H4 (cell line): ENCODE data around the gene ZNF490. TPM values are rescaled to one million over a fixed set of nuclear protein-coding genes. Genes with fewer than 3 reads are reported as not detected.
"Not testable (repeated sequence)": the region's sequence is repeated elsewhere in the genome, so short reads cannot be mapped to it uniquely, and the experiment has no call there.

Experiments used
- DNase-seq: peaks from one replicate; pipeline ENCODE4 v3.0.0-alpha.2; 2015; ENCODE audit warnings: low spot score
- total RNA-seq: library from RNA; depleted of rRNA; stranded (reverse); fragments of >200 nt; shearing (Covaris generic); gene quantifications from 2 replicates; pipeline ENCODE4 v1.2.3, GENCODE V29; 2014; rRNA removed

Gene ZNF490
- total RNA-seq = 2.6 and 5.7 TPM in 2 replicates

DNA sequence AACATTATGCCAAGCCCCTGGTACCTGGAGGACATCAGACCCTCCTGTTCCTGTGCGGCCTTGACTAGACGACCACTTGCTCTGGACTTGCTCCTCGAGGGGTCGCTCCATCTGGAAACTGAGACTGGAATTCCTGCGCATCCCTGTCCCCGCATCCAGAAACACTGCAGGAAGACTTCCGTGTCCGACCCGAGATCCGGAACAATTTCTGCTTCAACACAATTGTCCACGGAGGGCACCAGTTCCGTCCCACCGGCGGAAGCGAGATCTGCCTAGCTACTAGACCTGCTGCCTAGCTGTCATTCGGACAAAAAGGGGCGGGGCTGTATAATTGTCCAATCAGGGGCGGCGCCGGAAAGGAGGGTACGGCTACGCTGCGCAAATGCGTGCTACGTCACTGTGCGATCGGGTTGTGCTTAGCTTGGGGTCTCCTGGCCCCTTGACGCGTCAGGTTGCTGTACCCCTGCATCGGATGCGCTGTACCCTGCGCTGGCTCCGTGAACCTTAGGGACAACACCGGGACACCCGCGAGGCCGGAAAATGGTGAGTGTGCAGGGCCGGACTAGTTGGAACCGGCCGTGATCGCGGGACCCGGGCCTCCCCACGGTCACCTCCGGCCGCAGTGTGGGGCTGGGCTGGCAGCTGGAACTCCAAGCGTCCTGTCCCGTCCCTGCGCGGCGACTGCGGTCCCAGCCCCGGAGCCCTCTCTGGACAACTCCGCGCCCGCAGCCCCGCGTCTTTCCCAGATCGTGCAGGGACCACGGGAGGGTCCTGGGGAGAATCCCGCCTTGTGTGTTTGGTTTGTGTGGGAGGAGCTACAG lies at the start of gene ZNF490, which contains the start of gene ZNF791:
TSS of gene ZNF490 (minus strand) at position 274 of the 821 bp plus-strand sequence. CDS start at position 141, 133 bp downstream.
TSS of gene ZNF791 (plus strand) at position 381 of the 821 bp plus-strand sequence. CDS start at position 541, 160 bp downstream.
- DNase-seq = peak; percentile 96

DNA sequence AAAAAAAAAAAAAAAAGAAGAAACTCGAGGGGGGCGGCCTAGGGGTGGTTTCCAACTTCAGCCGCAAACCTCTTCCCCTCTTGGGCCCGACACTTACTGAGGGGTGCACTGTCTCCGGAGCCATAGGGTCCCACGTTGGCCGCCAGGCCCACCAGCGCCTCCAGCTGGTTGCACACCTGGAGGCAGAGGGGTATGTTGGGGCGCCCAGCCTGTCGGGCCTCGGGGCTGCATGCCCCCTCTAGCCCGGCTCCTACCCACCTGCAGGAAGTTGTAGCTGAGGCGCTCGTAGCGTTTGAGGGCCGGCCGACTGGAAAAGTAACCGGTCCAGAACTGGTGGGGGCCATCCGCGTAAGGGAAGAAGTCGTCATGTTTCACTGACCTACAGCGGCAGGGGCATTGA lies 47.4 kb upstream of the ZNF490 start:
- no peak for DNase-seq

DNA sequence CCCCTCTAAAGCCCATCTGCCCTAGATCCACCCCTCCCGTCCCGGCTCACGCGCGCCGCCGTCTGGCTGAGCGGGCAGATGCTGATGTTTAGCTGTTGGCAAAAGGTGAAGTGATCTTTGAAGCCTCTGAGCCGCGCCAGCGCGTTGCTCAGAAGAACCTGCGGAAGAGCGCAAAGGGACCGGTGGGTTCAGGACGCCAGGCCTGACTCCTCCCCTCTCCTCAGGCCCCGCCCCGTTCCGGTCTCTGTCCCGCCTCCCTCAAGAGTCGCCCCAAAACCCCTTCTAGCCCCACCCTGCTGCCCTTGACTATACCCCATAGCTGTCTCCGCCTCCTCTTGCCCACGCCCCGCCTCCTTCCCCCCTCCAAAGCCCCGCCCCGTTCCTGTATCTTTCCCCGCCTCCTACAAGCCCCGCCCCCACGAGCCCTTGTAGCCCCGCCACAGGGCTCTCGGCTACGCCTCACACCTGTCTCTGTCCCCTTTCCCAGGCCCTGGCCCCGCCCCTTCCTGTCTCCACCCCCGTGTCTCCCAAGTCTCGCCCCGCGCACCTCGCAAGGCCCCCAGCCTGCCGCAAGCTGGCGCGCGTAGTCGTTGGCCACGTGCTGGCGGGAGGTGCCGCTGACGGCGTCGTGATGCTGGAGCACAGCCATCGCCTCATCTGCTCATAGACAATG lies 46.4 kb upstream of the ZNF490 start:
- DNase-seq = no peak

DNA sequence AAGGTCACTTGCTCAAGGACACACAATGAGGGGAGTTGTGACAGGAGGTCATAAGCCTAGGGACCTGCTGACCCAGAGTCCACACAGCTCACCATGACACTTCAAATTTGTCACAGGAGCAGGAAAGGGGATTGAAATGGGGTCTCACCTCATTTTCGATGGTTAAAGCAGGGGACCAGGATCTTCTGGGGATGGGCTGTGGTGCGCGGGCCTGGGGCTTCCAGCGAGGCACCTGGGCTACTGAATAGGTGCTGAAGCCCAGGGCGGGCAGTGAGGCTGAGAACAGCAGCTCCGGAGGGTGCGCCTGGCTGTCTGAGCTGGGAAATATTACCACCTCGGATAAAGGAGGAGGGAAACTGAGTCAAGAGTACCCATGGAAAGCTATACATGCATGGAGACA lies 44.9 kb upstream of the ZNF490 start:
- no peak for DNase-seq

DNA sequence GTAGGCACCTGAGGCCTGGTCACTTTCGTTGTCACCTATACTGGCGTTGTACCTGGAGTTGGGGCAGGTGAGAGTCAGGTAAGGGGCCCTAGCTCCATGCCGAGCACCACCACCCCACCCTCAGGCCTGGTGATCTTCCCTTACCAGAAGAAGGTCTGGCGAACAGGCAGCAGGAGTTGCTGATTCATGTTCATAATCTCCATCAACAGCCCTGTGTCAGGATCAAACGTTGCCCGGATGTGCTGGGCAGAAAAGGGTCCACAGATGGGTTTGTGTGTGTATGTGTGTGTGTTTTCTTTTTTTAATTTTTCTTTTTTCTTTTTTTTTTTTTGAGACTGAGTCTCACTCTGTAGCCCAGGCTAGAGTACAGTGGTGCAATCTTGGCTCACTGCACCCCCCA lies 41.6 kb upstream of the ZNF490 start:
- no peak for DNase-seq

DNA sequence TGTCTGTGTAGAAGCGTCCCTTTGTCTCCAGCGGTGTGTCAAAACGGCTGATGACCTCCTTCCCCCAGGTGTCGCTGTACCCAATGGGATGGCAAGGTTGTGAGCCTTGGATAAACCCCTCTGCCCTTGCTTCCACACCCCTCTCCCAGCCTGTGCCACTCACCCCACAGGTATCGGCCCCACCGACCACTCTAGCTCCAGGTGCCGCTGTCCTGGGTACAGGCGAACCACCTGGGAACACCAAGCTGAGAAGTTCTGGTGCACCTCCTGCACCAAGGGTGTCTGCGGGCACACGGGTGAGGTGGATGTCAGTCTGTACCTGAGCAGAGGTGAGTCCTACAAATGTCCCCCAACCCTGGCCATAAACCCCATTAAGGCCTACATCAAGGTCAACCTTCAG lies 39.3 kb upstream of the ZNF490 start:
- DNase-seq = no peak

DNA sequence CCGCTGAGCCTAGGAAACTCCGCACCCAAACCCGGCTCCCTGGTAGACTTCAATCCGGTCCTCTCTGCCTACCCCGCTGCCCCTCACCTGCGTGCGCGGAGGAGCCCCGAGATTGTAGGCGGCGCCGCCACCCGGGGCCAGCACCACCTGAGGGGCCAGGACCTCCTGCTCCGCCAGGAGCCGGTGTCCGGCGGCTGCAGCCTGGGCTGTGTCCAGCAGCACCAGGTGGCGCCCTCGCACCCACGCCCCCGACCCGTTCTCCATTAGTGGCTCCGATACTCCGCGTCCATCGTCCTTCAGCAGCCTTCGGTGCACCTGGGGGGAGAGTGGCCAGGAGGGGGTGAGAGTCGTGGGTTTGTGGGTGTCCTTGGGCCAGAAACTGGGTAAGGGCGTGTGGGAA lies 37.5 kb upstream of the ZNF490 start:
- no peak for DNase-seq

DNA sequence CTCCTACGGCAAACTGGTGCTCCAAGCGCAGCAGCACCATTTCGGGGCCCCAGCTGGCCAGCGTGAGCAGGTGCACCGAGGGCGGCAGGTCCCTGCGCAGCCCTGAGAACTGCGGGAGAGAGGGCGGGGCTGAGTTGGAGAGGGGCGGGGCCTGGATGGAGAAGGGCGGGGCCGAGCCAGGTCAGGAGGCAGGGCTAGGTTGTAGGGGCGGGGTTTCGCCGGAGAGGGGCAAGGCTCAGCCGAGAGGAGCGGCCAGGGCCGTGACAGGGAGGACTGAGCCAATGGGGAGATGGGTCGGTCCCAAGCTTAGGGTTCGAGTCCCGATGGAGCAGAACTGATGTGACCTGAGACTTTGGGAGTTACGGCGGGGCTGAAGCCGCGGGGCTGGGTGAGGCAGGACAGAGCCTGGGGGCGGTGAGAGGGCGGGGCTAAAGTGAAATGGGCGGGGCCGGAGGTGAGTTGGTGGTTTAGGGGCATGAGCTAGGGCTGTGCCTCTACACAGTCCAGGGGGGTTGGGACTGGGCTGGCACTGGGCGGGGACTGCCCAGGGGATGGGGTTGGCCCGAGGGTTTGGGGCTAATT lies 37.0 kb upstream of the ZNF490 start:
- no peak for DNase-seq

DNA sequence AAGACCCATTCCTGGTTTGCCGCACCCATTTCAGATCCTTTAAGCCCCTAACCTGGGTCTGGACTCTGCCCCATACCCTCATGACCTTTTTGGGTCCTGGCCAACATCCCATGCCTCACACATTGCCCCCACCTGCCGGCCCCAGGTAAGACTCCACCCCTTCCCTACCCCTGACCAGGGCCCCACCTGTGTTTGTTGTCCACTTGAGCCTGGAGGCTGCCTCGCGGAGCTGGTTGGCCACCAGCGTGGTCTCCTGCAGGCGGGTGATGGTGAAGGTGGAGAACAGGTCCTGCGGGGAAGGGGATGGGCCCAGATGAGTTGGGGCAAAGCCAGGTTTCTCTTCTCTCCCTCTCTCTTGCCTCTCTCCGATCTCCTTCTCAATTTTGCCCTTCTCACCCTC lies 36.4 kb upstream of the ZNF490 start:
- no peak for DNase-seq

DNA sequence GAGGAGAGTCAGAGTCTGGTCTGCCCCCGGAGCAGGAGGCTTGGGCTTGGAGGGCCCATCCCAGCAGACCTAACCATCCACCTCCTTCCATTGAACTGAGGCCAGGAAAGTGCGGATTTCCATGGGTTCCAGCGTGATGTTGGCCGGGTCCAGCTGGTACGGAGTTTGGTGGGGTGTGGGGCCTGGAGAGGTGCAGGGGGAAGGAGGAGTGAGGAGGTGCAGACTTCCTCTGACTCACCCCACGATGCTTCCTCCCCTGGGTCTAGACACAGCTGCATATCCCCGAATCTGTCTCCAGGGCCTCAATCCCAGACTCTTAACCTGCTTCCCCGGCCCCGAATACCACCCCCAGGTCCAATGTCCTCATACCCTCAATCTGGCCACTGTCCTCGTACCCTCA lies 35.9 kb upstream of the ZNF490 start:
- DNase-seq = no peak

DNA sequence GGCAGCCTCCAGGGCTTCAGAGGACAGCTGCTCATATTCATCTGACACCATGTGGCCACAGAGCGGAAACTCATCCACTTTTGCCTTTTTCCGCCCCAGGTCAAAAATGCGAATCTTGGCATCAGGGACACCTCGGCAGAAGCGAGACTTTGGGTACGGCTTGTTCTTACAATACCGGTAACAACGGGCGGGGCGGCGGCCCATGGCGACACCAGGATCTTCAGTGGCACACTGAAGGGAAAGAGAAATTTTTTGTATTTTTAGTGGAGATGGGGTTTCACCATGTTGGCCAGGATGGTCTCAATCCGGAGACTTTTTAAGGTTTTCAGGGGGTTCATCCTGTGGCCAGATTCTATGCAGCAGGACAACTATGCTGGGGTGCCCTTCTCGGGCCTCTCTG lies 33.1 kb upstream of the ZNF490 start:
- DNase-seq = not testable (repeated sequence)

DNA sequence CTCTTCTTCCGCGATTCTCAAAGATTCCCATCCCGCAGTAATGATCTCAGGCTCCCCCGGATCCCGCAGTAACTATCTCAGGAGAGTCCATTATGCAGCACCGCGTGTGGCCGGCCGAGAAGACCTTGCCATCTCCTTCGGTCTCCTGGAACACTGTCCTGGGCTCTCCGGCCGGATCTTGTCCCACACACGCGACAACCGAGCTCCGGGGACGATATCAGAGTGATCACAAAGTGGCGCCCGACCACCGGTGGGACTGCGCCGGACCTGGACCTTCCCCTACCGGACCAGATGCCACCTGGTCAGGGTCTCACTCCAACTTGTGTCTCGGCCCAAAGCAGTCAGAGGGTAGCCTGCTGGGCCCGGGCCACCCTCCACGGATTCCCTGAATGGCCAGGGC lies 31.9 kb upstream of the ZNF490 start:
- DNase-seq = no peak

DNA sequence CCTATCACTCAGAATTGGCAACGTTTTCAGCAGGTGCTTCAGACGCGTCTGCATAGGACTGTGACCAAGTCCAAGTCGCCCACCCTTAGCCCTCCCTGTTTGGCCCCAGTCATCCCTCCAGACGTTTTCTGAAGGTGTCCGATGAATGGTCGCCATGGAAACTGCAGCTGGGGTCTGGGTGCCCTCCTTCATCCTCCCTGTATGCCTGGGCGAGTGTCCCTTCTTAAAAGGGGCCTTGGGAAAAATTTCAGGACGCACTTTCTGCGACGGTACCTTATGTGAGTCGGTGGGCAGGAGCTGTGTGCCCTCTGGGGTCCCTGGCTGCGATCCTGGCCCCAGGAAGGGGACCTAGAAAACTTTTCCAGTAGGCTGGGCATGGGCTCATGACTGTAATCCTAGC lies 30.8 kb upstream of the ZNF490 start:
- no peak for DNase-seq

DNA sequence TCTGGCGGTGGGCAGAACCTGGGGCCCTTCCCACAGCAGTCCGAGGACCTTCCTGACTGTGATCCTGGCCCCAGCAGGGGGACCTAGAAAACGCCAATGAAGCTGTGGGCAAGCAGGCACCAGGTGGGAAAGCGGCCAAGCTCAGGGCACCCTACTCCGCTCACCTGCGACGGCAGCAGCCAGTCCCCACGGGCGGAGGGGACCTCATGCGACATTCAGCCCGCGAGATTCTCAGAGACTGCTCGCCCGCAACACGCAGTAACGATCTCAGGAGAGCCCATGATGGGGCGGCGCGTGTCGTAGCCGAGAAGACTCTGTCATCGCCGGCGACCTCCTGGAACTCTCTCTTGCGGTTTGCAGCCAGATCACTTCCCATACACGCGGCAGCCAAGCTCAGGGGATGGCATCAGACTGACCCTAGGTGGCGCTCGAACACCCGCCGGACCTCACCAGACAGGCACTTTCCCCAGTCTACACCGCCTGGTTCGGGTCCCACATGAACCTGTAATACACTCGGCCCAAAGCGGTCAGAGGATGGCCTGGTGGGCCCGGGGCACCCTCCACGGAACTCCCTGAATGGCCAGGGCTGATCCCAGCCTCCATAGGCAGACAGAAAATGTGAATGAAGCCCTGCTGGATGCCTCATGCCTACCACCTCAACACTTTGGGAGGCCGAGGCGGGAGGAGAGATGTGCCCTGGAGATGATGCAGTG lies 29.4 kb upstream of the ZNF490 start:
- peak; percentile 78 for DNase-seq

DNA sequence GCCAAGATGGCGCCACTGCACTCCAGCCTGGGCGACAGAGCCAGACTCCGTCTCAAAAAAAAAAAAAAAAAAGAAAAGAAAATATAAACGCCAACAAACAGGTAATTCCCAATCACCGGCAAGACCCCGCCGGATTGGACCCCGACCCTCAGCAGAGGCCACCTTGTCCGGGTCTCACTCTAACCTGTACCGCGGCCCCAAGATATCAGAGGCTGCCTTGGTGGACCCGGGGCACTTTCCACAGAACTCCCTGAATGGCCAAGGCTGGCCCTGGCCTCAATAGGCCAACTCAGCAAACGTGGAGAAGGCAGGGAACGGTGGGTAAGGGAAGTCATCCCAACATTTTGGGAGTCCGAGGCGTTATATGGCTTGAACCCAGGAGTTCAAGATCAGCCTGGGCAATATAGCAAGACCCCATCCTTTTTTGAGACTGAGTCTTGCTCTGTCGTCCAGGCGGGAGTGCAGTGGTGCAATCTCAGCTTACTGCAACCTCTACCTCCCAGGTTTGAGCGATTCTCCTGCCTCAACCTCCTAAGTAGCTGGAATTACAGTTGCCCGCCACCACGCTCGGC lies 28.1 kb upstream of the ZNF490 start:
- DNase-seq = no peak

DNA sequence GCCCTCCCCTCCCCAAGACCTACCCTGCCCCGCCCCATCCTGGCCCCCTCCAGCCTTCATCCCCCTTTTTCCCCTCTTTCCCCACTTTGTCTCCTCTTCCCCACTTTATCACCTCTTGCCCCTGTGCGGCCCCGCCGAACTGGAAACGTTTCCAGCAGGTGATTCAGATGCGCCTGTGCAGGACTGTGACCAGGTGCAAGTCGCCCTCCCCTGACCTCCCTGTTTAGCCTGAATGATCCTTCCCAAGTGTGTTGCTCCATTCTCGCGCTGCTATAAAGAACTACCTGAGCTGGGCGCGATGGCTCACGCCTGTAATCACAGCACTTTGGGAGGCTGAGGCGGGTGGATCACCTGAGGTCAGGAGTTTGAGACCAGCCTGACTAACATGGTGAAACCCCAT lies 26.0 kb upstream of the ZNF490 start:
- no peak for DNase-seq

DNA sequence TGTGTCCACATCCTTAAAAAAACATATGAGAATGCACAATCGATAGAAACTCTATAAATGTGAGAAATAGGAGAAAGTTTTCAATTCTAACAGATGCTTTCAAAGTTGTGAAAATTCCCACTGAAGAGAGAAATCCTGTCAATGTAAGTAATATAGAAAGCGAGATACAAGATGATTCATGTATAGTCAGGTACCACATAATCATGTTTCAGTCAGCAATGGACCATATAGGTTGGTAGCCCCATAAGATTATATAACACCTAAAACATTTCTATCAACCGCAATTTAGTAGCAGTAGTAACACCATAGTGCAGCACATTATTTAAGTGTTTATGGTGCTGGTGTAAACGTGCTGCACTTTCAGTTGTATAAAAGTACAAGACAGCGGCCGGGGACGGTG lies 18.6 kb upstream of the ZNF490 start:
- no peak for DNase-seq

DNA sequence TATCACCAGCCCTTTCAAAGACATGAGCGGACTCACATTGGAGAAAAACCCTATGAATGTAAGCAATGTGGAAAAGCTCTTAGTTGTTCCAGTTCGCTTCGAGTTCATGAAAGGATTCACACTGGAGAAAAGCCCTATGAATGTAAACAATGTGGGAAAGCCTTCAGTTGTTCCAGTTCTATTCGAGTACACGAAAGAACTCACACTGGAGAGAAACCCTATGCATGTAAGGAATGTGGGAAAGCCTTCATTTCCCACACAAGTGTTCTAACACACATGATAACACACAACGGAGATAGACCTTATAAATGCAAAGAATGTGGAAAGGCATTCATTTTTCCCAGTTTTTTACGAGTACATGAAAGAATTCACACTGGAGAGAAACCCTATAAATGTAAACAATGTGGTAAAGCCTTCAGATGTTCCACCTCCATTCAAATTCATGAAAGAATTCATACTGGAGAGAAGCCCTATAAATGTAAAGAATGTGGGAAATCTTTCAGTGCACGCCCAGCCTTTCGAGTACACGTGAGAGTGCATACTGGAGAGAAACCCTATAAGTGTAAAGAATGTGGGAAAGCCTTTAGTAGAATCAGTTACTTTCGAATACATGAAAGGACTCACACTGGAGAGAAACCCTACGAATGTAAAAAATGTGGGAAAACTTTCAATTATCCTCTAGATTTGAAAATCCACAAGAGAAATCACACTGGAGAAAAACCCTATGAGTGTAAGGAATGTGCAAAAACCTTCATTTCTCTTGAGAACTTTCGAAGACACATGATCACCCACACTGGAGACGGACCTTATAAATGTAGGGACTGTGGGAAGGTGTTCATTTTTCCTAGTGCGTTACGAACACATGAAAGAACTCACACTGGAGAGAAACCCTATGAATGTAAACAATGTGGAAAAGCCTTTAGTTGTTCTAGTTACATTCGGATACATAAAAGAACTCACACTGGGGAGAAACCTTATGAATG lies 17.7 kb upstream of the ZNF490 start:
- no peak for DNase-seq

DNA sequence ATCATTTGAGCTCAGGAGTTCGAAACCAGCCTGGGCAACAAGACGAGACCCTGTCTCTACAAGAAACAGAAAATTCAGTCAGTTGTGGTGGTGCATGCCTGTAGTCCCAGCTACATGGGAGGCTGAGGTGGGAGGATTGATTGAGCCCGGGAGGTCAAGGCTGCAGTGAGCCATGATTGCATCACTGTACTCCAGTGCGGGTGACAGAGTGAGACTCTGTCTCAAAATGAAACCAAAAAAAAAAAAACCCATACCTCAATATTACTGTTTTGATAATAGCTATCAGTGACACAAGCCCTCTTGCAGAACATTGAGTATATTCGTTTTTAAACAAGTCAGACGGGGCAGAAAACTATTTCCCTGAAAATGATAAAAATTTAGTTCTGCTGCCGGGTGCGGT lies 16.3 kb upstream of the ZNF490 start:
- no peak for DNase-seq

DNA sequence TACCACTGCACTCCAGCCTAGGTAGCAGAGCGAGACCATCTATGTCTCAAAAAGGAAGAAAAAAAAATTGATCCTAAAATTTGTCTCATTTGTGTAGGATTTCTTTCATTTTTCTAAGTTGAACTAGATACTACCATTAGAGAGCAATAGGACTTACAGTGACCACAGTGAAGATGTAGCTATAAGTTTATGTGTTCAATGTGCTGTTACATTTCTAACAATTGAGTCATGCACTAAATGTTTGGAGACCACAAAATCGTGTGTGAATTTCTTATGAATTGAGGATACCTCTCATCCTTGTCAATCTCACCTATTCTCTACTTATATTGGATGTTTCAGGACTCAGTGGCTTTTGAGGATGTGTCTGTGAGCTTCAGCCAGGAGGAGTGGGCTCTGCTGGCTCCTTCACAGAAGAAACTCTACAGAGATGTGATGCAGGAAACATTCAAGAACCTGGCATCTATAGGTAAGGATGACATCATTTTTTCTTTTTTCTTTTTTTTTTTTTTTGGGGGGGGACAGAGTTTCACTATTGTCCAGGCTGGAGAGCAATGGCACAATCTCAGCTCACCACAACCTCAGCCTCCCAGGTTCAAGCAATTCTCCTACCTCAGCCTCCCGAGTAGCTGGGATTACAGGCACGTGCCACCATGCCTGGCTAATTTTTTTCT lies 12.9 kb upstream of the ZNF490 start:
- no peak for DNase-seq
